Measurements from ENCODE around the gene CCDC112. TPM values are rescaled to one million over a fixed set of nuclear protein-coding genes. Genes with fewer than 3 reads are reported as not detected.

Gene CCDC112
- total and polyA plus RNA-seq, 2 of the 4 experiments (the other 2 are of a cell fraction), result 2.0 to 2.3 TPM

- no peak for TF ChIP-seq NFE2L2 (IDR thresholded peaks at IDR 0.05; ENCODE audit: low read depth, low read length)
- TF ChIP-seq RAD21 (IDR thresholded peaks at IDR 0.05; ENCODE audit: low read length), result no peak
- no peak for TF ChIP-seq RFX5 (IDR thresholded peaks at IDR 0.05; ENCODE audit: low read depth, low read length)
- no peak for TF ChIP-seq CTCF (conservative IDR thresholded peaks at IDR 0.05; ENCODE audit: low read depth, low read length)
- no peak overlapping the region for H3K4me2 ChIP-seq (ENCODE audit: low read depth, low read length)
- CTCF ChIA-PET, result no interaction called here
- H4K5ac ChIP-seq (ENCODE audit: low read depth, low read length), result no peak overlapping the region
- no peak overlapping the region for H2BK5ac ChIP-seq (ENCODE audit: low read depth, low read length, poor library complexity, severe bottlenecking)
- H4K20me1 ChIP-seq (ENCODE audit: insufficient read depth, low read length), result peaks cover 5% of the 10 kb centered on the region; the same call in 1 of the 2 replicates
- H3K23ac ChIP-seq (ENCODE audit: low read depth, low read length), result no peak overlapping the region
- no peaks in the 10 kb centered on the region for H3K27me3 ChIP-seq (ENCODE audit: control insufficient read depth, insufficient read depth, low read length)
- intact Hi-C loops (cut with micrococcal nuclease) (loop anchor here (5.0 kb wide), 1 partner anchor 33 kb away; the partner anchor contains the start of gene CCDC112), in situ Hi-C loops (cut with MboI; ENCODE audit: low sequenced_read_pairs) (no loop called here), dilution Hi-C loops (cut with HindIII; ENCODE audit: low sequenced_read_pairs, unreplicated experiment) (no loop called here)
- DNase-seq (no peak), ATAC-seq (ENCODE audit: low read depth) (no peak)
- no peak overlapping the region for H3K56ac ChIP-seq (ENCODE audit: extremely low read depth, insufficient read depth, low read length)
- no peak overlapping the region for H2BK15ac ChIP-seq (ENCODE audit: low read depth, low read length)
- no peak overlapping the region for H3K18ac ChIP-seq (ENCODE audit: low read depth, low read length)
- no peak overlapping the region for H4K91ac ChIP-seq (ENCODE audit: insufficient read depth, low read depth, low read length)
- peaks cover 2% of the 10 kb centered on the region; the same call in 1 of the 2 replicates for H3K9me1 ChIP-seq (ENCODE audit: insufficient read depth, low read length)
- H4K8ac ChIP-seq (ENCODE audit: low read depth in 2 of 2, low read length in 2 of 2), result no peak overlapping the region
- no peak overlapping the region for H3K9ac ChIP-seq (ENCODE audit: low read depth, low read length)
- peaks cover 5% of the 10 kb centered on the region for H3K4me1 ChIP-seq (ENCODE audit: control insufficient read depth, insufficient read depth, low read length)
- H2AFZ ChIP-seq (replicated peaks; ENCODE audit: low read length, poor library complexity), result no peak overlapping the region
- H2AK5ac ChIP-seq (ENCODE audit: low read depth, low read length), result no peak overlapping the region
- H3K9me3 ChIP-seq (ENCODE audit: control insufficient read depth, insufficient read depth, low read length), result no peaks in the 10 kb centered on the region
- BruUV-seq (replicated peaks), result no TSS peak
- no peak overlapping the region for H3K4me3 ChIP-seq (ENCODE audit: insufficient read depth, low read depth, low read length)
- H3K27ac ChIP-seq (ENCODE audit: insufficient read depth, low read length), result no peak overlapping the region
- no peak overlapping the region for H3K14ac ChIP-seq (replicated peaks; ENCODE audit: low read depth, low read length)
- no peak overlapping the region for H3K4ac ChIP-seq (ENCODE audit: low read depth, low read length)
- H2AK9ac ChIP-seq (replicated peaks; ENCODE audit: low read depth, low read length, poor library complexity), result no peak overlapping the region
- H2BK120ac ChIP-seq (ENCODE audit: low read depth, low read length), result no peak overlapping the region
- no peak overlapping the region for H2BK20ac ChIP-seq (ENCODE audit: low read depth, low read length)
- peaks cover 8 to 21% of the 10 kb centered on the region in 2 experiments; a peak in 3 of 4 replicates for H3K79me1 ChIP-seq (ENCODE audit: low read depth in 1 of 2, low read length in 2 of 2)
- POLR2A ChIA-PET (ENCODE audit: unreplicated experiment), result no interaction called here
- WGBS, 2 experiments (ENCODE audit: extremely low coverage in 2 of 2, insufficient read length in 1 of 2), result 100% methylated on average over 5 of the region's 13 CpGs; no CpG with 5 or more reads in 1 of the 2 experiments
- peaks cover 3% of the 10 kb centered on the region; the same call in 1 of the 2 replicates for H3K36me3 ChIP-seq (ENCODE audit: control insufficient read depth, insufficient read depth, low read length)
Observed at GRCh38 chr5:115264786-115265185, 31.7 kb downstream of the CCDC112 start.

Data from IMR-90 (cell line).